ENCODE data around the gene GSDMA.
"Not testable (repeated sequence)": the region's sequence is repeated elsewhere in the genome, so short reads cannot be mapped to it uniquely, and the experiment has no call there.

GSDMA gene

GRCh38 chr17:40000161-40000560 is 37.4 kb downstream of the GSDMA start:
- ChIA-PET CTCF (interaction anchor here (0.8 to 1.7 kb wide), 2 partner anchors 13 to 22 kb away, joined by 3 to 5 read pairs; no protein-coding TSS in a partner anchor), POLR2A (no interaction called here)
- DNase-seq (ENCODE audit: extremely low spot score) = no peak
- no peak for TF ChIP-seq SUZ12 (IDR thresholded peaks at IDR 0.05)
- no peak for TF ChIP-seq PKNOX1 (IDR thresholded peaks at IDR 0.05)
- no peak for TF ChIP-seq ZNF384 (IDR thresholded peaks at IDR 0.05)
- TF ChIP-seq SP1 (IDR thresholded peaks at IDR 0.05) = no peak
- TF ChIP-seq FOXA1 (IDR thresholded peaks at IDR 0.05) = no peak

GRCh38 chr17:40001335-40001734 is 38.5 kb downstream of the GSDMA start:
- CTCF ChIA-PET; POLR2A ChIA-PET; DNase-seq (ENCODE audit: extremely low spot score): not testable (repeated sequence)

GRCh38 chr17:40004072-40004471 is 41.3 kb downstream of the GSDMA start:
- TF ChIP-seq ZNF384 (IDR thresholded peaks at IDR 0.05) = no peak
- no peak for TF ChIP-seq HDGF (IDR thresholded peaks at IDR 0.05; ENCODE audit: borderline replicate concordance)
- no peak for TF ChIP-seq CTBP1 (IDR thresholded peaks at IDR 0.05; ENCODE audit: borderline replicate concordance)
- no peak for TF ChIP-seq NFRKB (IDR thresholded peaks at IDR 0.05)
- no peak for TF ChIP-seq PKNOX1 (IDR thresholded peaks at IDR 0.05)
- TF ChIP-seq TARDBP (IDR thresholded peaks at IDR 0.05) = no peak
- TF ChIP-seq SP1 (IDR thresholded peaks at IDR 0.05) = no peak
- TF ChIP-seq ARNT (IDR thresholded peaks at IDR 0.05) = no peak
- TF ChIP-seq LEF1 (IDR thresholded peaks at IDR 0.05; ENCODE audit: borderline replicate concordance) = no peak
- TF ChIP-seq FOXK2 (IDR thresholded peaks at IDR 0.05) = no peak
- TF ChIP-seq SUZ12 (IDR thresholded peaks at IDR 0.05) = no peak
- TF ChIP-seq L3MBTL2 (conservative IDR thresholded peaks at IDR 0.05) = no peak
- ChIA-PET POLR2A (no interaction called here), CTCF (no interaction called here)
- no peak for DNase-seq (ENCODE audit: extremely low spot score)

- CTCF ChIA-PET = no interaction called here
- DNase-seq (ENCODE audit: extremely low spot score) = no peak
- POLR2A ChIA-PET = no interaction called here
- TF ChIP-seq ARNT (IDR thresholded peaks at IDR 0.05) = no peak
- TF ChIP-seq SUZ12 (IDR thresholded peaks at IDR 0.05) = no peak
- TF ChIP-seq PKNOX1 (IDR thresholded peaks at IDR 0.05) = no peak
- TF ChIP-seq LEF1 (IDR thresholded peaks at IDR 0.05; ENCODE audit: borderline replicate concordance) = no peak
- TF ChIP-seq FOXK2 (IDR thresholded peaks at IDR 0.05) = no peak
- TF ChIP-seq BHLHE40 (IDR thresholded peaks at IDR 0.05; ENCODE audit: borderline replicate concordance) = no peak
- TF ChIP-seq FOXA1 (IDR thresholded peaks at IDR 0.05) = no peak
- no peak for TF ChIP-seq L3MBTL2 (conservative IDR thresholded peaks at IDR 0.05)
- TF ChIP-seq CTBP1 (IDR thresholded peaks at IDR 0.05; ENCODE audit: borderline replicate concordance) = no peak
- no peak for TF ChIP-seq ELF4 (IDR thresholded peaks at IDR 0.05)
- no peak for TF ChIP-seq FOXM1 (IDR thresholded peaks at IDR 0.05; ENCODE audit: borderline replicate concordance)
- TF ChIP-seq TARDBP (IDR thresholded peaks at IDR 0.05) = no peak
Measured at GRCh38 chr17:40004712-40005111, 41.9 kb downstream of the GSDMA start.

- ChIA-PET CTCF (no interaction called here), POLR2A (no interaction called here)
- no peak for DNase-seq (ENCODE audit: extremely low spot score)
- no peak for TF ChIP-seq ZNF384 (IDR thresholded peaks at IDR 0.05)
Measured at GRCh38 chr17:40005520-40005919, 42.7 kb downstream of the GSDMA start.

GRCh38 chr17:40010946-40011500 is 48.2 kb downstream of the GSDMA start:
- CTCF ChIA-PET = interaction anchor here (0.9 kb wide), 1 partner anchor 65 kb away, joined by 3 read pairs; no protein-coding TSS in a partner anchor
- POLR2A ChIA-PET; DNase-seq (ENCODE audit: extremely low spot score): not testable (repeated sequence)

GRCh38 chr17:40012017-40012647 is 49.3 kb downstream of the GSDMA start:
- POLR2A ChIA-PET = interaction anchor here (0.9 to 1.5 kb wide), 2 partner anchors 89 to 101 kb away, joined by 3 to 4 read pairs; partner anchors contain the start of gene NR1D1
- not testable (repeated sequence) for DNase-seq (ENCODE audit: extremely low spot score)
- CTCF ChIA-PET = interaction anchor here (0.7 to 2.2 kb wide), 7 partner anchors 10 to 128 kb away, joined by 3 to 12 read pairs (median 3); partner anchors contain the start of genes CASC3 and MED24
